HepG2 (cell line): ENCODE results near the gene CD4. TPM values are rescaled to one million over a fixed set of nuclear protein-coding genes. Genes with fewer than 3 reads are reported as not detected.

Experiments
- FOXK1 ChIP-seq: sonication (generic); formaldehyde crosslinking; IDR thresholded peaks from 2 replicates; pipeline ENCODE4 v1.4.0; 2020; ENCODE audit warnings: low read depth, missing genetic modification reagents, borderline replicate concordance
- MYC ChIP-seq: sonication (generic); formaldehyde crosslinking; IDR thresholded peaks from 2 replicates; pipeline ENCODE4 v1.9.0; 2021; ENCODE audit warnings: missing genetic modification reagents, borderline replicate concordance
- NFE2 ChIP-seq: sonication (generic); formaldehyde crosslinking; IDR thresholded peaks from 2 replicates; pipeline ENCODE4 v1.4.0; 2020; ENCODE audit warnings: missing genetic modification reagents
- SMARCC2 ChIP-seq: fragments of 450-650 bp; IDR thresholded peaks from 2 replicates; pipeline ENCODE4 v1.6.1; 2017; ENCODE audit warnings: antibody characterized with exemption, mild to moderate bottlenecking
- SRSF1 ChIP-seq: fragments of 200-400 bp; formaldehyde crosslinking; optimal IDR thresholded peaks from 2 replicates; pipeline ENCODE3; 2017; ENCODE audit warnings: mild to moderate bottlenecking, low read depth, low read length, moderate library complexity
- STAT5B ChIP-seq: sonication (generic); formaldehyde crosslinking; IDR thresholded peaks from 2 replicates; pipeline ENCODE4 v1.4.0; 2020; ENCODE audit warnings: missing genetic modification reagents
- TBL1XR1 ChIP-seq: fragments of 150-350 bp; IDR thresholded peaks from 2 replicates; pipeline ENCODE4 v1.6.1; 2014; ENCODE audit warnings: borderline replicate concordance, low read length; ENCODE audit not compliant: partially characterized antibody
- ZNF468 ChIP-seq: sonication (generic); formaldehyde crosslinking; IDR thresholded peaks from 2 replicates; pipeline ENCODE4 v1.8.0; 2022; ENCODE audit warnings: mild to moderate bottlenecking, moderate library complexity, missing genetic modification reagents
- ZNF703 ChIP-seq: sonication (generic); formaldehyde crosslinking; IDR thresholded peaks from 2 replicates; pipeline ENCODE4 v1.5.1; 2020; ENCODE audit warnings: missing genetic modification reagents, mild to moderate bottlenecking, moderate library complexity, borderline replicate concordance
- polyA plus RNA-seq, 8 experiments: library from polyadenylated mRNA; depleted of rRNA in 3 of 8; stranded (reverse) in 7 of 8; unstranded in 1 of 8; fragments of >200 nt; fragmentation: Illumina TruSeq in 4 of 8; extraction: Trizol in 4 of 8; gene quantifications; 2 replicates each; pipeline versions ENCODE4 v1.2.1 to v1.2.3, GENCODE V29; 2011 to 2016; ENCODE audit warnings: low read depth in 4 of 8, missing spikeins in 1 of 8, mixed read lengths in 1 of 8; ENCODE audit not compliant: insufficient read depth in 1 of 8
- total RNA-seq, 5 experiments: library from RNA; depleted of rRNA; stranded (reverse); fragments of >200 nt; fragmentation: Illumina TruSeq; extraction: Trizol; gene quantifications; 2 replicates each; pipeline ENCODE4 v1.2.3, GENCODE V29; 2016; ENCODE audit warnings: low read depth in 1 of 5
- TF ChIP-seq, protein P1 (sequence below): sonication (generic); formaldehyde crosslinking; conservative IDR thresholded peaks from 2 replicates; pipeline ENCODE4 v1.8.1; 2023; ENCODE audit warnings: missing genetic modification reagents
- TF ChIP-seq, protein P2 (sequence below): sonication (generic); formaldehyde crosslinking; IDR thresholded peaks from 2 replicates; pipeline ENCODE4 v1.4.0; 2020; ENCODE audit warnings: mild to moderate bottlenecking, low read depth, missing genetic modification reagents
- TF ChIP-seq, protein P3 (sequence below): sonication (generic); formaldehyde crosslinking; conservative IDR thresholded peaks from 2 replicates; pipeline ENCODE4 v1.4.0; 2020; ENCODE audit warnings: missing genetic modification reagents
- TF ChIP-seq, protein P4 (sequence below): sonication (generic); formaldehyde crosslinking; IDR thresholded peaks from 2 replicates; pipeline ENCODE4; 2020; ENCODE audit warnings: missing genetic modification reagents, mild to moderate bottlenecking, borderline replicate concordance
- TF ChIP-seq, protein P5 (sequence below): sonication (generic); formaldehyde crosslinking; IDR thresholded peaks from 2 replicates; pipeline ENCODE4 v1.4.0; 2020; ENCODE audit warnings: missing genetic modification reagents
- TF ChIP-seq, protein P6 (sequence below): sonication (generic); formaldehyde crosslinking; IDR thresholded peaks from 2 replicates; pipeline ENCODE4 v1.9.0; 2022; ENCODE audit warnings: low read depth, missing genetic modification reagents

Gene CD4
- total and polyA plus RNA-seq, 2 of the 13 experiments (the other 11 are each of a cell fraction or from before 2014, with no cell fraction given), result 0.07 to 0.95 TPM

DNA sequence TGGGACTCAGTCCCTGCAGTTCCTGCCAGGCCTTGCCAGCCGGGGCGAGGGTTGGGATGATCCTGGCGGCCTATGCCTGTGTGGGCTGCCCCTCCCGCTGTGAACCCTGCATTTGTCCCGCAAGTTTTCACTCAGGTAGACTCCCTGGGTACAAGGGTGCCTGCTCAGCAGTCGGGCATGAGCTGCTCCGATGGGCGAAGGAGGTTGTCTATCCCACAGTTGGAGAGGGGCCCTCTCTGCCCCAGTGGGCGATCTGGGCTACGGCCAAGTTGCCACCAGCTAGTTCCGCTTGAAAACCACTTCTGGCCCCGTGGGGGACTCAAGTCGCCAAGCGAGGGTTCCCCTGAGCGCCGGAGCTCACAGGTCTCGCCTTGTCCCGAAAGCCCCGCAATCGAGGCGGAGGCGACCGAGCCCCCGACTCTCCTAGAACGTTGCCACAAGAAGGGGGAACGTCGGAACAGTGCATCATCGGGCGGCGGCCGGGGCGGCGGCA is 77.6 kb downstream of the CD4 start (continued):
- TF ChIP-seq, protein P1, sequence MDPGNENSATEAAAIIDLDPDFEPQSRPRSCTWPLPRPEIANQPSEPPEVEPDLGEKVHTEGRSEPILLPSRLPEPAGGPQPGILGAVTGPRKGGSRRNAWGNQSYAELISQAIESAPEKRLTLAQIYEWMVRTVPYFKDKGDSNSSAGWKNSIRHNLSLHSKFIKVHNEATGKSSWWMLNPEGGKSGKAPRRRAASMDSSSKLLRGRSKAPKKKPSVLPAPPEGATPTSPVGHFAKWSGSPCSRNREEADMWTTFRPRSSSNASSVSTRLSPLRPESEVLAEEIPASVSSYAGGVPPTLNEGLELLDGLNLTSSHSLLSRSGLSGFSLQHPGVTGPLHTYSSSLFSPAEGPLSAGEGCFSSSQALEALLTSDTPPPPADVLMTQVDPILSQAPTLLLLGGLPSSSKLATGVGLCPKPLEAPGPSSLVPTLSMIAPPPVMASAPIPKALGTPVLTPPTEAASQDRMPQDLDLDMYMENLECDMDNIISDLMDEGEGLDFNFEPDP, result no peak
- 0 out of 2 replicates have a peak, but pooled peaks have one; percentile 5 for TF ChIP-seq MYC
- TF ChIP-seq, protein P2, sequence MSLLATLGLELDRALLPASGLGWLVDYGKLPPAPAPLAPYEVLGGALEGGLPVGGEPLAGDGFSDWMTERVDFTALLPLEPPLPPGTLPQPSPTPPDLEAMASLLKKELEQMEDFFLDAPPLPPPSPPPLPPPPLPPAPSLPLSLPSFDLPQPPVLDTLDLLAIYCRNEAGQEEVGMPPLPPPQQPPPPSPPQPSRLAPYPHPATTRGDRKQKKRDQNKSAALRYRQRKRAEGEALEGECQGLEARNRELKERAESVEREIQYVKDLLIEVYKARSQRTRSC, result no peak
- TF ChIP-seq, protein P3, sequence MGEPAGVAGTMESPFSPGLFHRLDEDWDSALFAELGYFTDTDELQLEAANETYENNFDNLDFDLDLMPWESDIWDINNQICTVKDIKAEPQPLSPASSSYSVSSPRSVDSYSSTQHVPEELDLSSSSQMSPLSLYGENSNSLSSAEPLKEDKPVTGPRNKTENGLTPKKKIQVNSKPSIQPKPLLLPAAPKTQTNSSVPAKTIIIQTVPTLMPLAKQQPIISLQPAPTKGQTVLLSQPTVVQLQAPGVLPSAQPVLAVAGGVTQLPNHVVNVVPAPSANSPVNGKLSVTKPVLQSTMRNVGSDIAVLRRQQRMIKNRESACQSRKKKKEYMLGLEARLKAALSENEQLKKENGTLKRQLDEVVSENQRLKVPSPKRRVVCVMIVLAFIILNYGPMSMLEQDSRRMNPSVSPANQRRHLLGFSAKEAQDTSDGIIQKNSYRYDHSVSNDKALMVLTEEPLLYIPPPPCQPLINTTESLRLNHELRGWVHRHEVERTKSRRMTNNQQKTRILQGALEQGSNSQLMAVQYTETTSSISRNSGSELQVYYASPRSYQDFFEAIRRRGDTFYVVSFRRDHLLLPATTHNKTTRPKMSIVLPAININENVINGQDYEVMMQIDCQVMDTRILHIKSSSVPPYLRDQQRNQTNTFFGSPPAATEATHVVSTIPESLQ, result no peak
- no peak for TF ChIP-seq SRSF1
- no peak for TF ChIP-seq ZNF703 (CRISPR knock-in tag)
- TF ChIP-seq NFE2 (CRISPR knock-in tag), result no peak
- TF ChIP-seq ZNF468 (CRISPR knock-in tag), result no peak
- no peak for TF ChIP-seq STAT5B (CRISPR knock-in tag)
- TF ChIP-seq, protein P4, sequence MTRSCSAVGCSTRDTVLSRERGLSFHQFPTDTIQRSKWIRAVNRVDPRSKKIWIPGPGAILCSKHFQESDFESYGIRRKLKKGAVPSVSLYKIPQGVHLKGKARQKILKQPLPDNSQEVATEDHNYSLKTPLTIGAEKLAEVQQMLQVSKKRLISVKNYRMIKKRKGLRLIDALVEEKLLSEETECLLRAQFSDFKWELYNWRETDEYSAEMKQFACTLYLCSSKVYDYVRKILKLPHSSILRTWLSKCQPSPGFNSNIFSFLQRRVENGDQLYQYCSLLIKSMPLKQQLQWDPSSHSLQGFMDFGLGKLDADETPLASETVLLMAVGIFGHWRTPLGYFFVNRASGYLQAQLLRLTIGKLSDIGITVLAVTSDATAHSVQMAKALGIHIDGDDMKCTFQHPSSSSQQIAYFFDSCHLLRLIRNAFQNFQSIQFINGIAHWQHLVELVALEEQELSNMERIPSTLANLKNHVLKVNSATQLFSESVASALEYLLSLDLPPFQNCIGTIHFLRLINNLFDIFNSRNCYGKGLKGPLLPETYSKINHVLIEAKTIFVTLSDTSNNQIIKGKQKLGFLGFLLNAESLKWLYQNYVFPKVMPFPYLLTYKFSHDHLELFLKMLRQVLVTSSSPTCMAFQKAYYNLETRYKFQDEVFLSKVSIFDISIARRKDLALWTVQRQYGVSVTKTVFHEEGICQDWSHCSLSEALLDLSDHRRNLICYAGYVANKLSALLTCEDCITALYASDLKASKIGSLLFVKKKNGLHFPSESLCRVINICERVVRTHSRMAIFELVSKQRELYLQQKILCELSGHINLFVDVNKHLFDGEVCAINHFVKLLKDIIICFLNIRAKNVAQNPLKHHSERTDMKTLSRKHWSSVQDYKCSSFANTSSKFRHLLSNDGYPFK, result no peak
- TF ChIP-seq SMARCC2, result no peak
- TF ChIP-seq, protein P5, sequence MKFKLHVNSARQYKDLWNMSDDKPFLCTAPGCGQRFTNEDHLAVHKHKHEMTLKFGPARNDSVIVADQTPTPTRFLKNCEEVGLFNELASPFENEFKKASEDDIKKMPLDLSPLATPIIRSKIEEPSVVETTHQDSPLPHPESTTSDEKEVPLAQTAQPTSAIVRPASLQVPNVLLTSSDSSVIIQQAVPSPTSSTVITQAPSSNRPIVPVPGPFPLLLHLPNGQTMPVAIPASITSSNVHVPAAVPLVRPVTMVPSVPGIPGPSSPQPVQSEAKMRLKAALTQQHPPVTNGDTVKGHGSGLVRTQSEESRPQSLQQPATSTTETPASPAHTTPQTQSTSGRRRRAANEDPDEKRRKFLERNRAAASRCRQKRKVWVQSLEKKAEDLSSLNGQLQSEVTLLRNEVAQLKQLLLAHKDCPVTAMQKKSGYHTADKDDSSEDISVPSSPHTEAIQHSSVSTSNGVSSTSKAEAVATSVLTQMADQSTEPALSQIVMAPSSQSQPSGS (CRISPR knock-in tag), result peak; percentile 0; the same call in 1 of the 2 replicates
- no peak for TF ChIP-seq TBL1XR1
- TF ChIP-seq FOXK1 (CRISPR knock-in tag), result no peak
- TF ChIP-seq, protein P6, sequence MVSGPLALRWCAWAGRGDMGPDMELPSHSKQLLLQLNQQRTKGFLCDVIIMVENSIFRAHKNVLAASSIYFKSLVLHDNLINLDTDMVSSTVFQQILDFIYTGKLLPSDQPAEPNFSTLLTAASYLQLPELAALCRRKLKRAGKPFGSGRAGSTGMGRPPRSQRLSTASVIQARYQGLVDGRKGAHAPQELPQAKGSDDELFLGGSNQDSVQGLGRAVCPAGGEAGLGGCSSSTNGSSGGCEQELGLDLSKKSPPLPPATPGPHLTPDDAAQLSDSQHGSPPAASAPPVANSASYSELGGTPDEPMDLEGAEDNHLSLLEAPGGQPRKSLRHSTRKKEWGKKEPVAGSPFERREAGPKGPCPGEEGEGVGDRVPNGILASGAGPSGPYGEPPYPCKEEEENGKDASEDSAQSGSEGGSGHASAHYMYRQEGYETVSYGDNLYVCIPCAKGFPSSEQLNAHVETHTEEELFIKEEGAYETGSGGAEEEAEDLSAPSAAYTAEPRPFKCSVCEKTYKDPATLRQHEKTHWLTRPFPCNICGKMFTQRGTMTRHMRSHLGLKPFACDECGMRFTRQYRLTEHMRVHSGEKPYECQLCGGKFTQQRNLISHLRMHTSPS (CRISPR knock-in tag), result no peak; the same call in 1 of the 2 replicates
